Keratinocyte (primary cell): ENCODE results near the gene WNT16. TPM values are rescaled to one million over a fixed set of nuclear protein-coding genes. Genes with fewer than 3 reads are reported as not detected.
"Not testable (repeated sequence)": the region's sequence is repeated elsewhere in the genome, so short reads cannot be mapped to it uniquely, and the experiment has no call there.

ENCODE experiments used
- DNase-seq: peaks from one replicate; pipeline ENCODE4 v3.0.0-alpha.2; 2011; ENCODE audit warnings: low read depth, missing footprints, low spot score
- FAIRE-seq: peaks from 2 replicates; lab custom pipeline; 2011; peaks lifted over from hg19 to GRCh38; lab: Jason Lieb, UNC
- H2AFZ ChIP-seq: 2 replicates; pipeline ENCODE4 v1.6.0; 2012; ENCODE audit warnings: low read length, control low read depth, inconsistent platforms; ENCODE audit not compliant: control insufficient read depth
- H3K27ac ChIP-seq: 2 replicates; pipeline ENCODE4 v1.5.1; 2011; ENCODE audit warnings: low read length; ENCODE audit not compliant: control insufficient read depth, insufficient read depth
- H3K27me3 ChIP-seq: 3 replicates; pipeline ENCODE4 v1.6.0; 2011; ENCODE audit warnings: low read length; ENCODE audit not compliant: control insufficient read depth, insufficient read depth; ENCODE audit errors: extremely low read depth
- H3K36me3 ChIP-seq, 2 experiments: 2 replicates in 1 of 2; 3 replicates in 1 of 2; pipeline ENCODE4 v1.5.1; 2011; ENCODE audit warnings: low read length in 2 of 2, mild to moderate bottlenecking in 1 of 2; ENCODE audit not compliant: control insufficient read depth in 2 of 2, insufficient read depth in 2 of 2; ENCODE audit errors: extremely low read depth in 1 of 2
- H3K4me1 ChIP-seq: 3 replicates; pipeline ENCODE4 v1.5.1; 2011; ENCODE audit warnings: low read length; ENCODE audit not compliant: control insufficient read depth, insufficient read depth; ENCODE audit errors: extremely low read depth
- H3K4me2 ChIP-seq: 3 replicates; pipeline ENCODE4 v1.6.0; 2011; ENCODE audit warnings: low read depth, low read length; ENCODE audit not compliant: control insufficient read depth, insufficient read depth; ENCODE audit errors: extremely low read depth
- H3K4me3 ChIP-seq, 3 experiments: fragments of 200-600 bp in 1 of 3; sonication (generic) in 1 of 3; 2 replicates in 2 of 3; 3 replicates in 1 of 3; pipeline ENCODE4 v1.5.1; 2011 to 2016; ENCODE audit warnings: low read length in 3 of 3, mild to moderate bottlenecking in 3 of 3, control low read depth in 2 of 3, inconsistent platforms in 1 of 3, low read depth in 1 of 3, mixed read lengths in 1 of 3, mixed run types in 1 of 3, moderate library complexity in 1 of 3; ENCODE audit not compliant: control insufficient read depth in 2 of 3, insufficient read depth in 2 of 3; ENCODE audit errors: extremely low read depth in 1 of 3
- H3K79me2 ChIP-seq: 2 replicates; pipeline ENCODE4 v1.6.0; 2012; ENCODE audit warnings: low read length; ENCODE audit not compliant: control insufficient read depth, insufficient read depth
- H3K9ac ChIP-seq: 3 replicates; pipeline ENCODE4 v1.6.0; 2011; ENCODE audit warnings: low read length; ENCODE audit not compliant: control insufficient read depth, insufficient read depth; ENCODE audit errors: extremely low read depth
- H3K9me1 ChIP-seq: 3 replicates; pipeline ENCODE4 v1.6.0; 2011; ENCODE audit warnings: low read length; ENCODE audit not compliant: control insufficient read depth, insufficient read depth; ENCODE audit errors: extremely low read depth
- H3K9me3 ChIP-seq: 2 replicates; pipeline ENCODE4 v1.5.1; 2012; ENCODE audit warnings: low read depth, low read length; ENCODE audit not compliant: control insufficient read depth
- H4K20me1 ChIP-seq: 3 replicates; pipeline ENCODE4 v1.6.0; 2011; ENCODE audit warnings: low read length; ENCODE audit not compliant: control insufficient read depth, insufficient read depth; ENCODE audit errors: extremely low read depth
- EZH2 ChIP-seq: IDR thresholded peaks from one replicate; pipeline ENCODE4 v1.6.1; 2012; ENCODE audit warnings: inconsistent platforms, mild to moderate bottlenecking, low read length, moderate library complexity
- dilution Hi-C: fragments of 300-500 bp; cut with MboI; formaldehyde crosslinking; loops from one replicate; pipeline ENCODE4 v1.7.0; 2020; ENCODE audit warnings: low sequenced_read_pairs; ENCODE audit not compliant: extremely low pct_ligation_motif_present
- polyA plus RNA-seq, 5 experiments: library from polyadenylated mRNA; depleted of rRNA in 3 of 5; stranded (reverse) in 3 of 5; stranded (forward) in 1 of 5; unstranded in 1 of 5; fragments of >200 nt; gene quantifications; 1 replicate in 1 of 5; 2 replicates in 3 of 5; 3 replicates in 1 of 5; pipeline versions ENCODE4 v1.2.1 to v1.2.3, GENCODE V29; 2011 to 2012; ENCODE audit warnings: missing spikeins in 2 of 5, low read depth in 1 of 5, low replicate concordance in 1 of 5
- TF ChIP-seq, protein P1 (sequence below), 3 experiments: IDR thresholded peaks in 1 of 3; conservative IDR thresholded peaks in 1 of 3; optimal IDR thresholded peaks in 1 of 3; 2 replicates in 2 of 3; 3 replicates in 1 of 3; pipeline versions ENCODE3 to v1.5.1; 2011; ENCODE audit warnings: low read length in 3 of 3, mild to moderate bottlenecking in 3 of 3, moderate library complexity in 2 of 3, control low read depth in 1 of 3, inconsistent platforms in 1 of 3; ENCODE audit not compliant: insufficient read depth in 2 of 3; ENCODE audit errors: extremely low read depth in 1 of 3

The WNT16 gene
- polyA plus RNA-seq, 1 donor (not counting 4 experiments of a cell fraction or from before 2014, with no cell fraction given) = not detected

DNA sequence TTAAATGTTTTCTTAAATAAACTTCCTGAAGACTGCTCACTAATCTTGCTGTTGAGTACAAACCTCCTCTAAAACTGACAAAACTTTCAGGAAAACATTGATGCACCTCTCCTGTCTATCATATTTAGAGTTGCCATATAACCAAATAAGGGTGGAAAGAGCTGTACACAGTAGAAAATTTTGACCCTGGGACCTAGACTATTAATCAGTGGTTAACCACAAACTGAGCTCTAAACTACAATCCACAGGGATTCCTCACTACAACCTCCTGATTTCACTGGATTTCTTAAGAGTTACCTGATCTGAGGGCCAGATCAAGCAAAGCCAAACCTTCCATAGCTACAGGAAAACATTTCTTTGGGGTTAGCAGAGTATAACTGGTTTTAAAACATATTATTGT, 39.9 kb upstream of the WNT16 start:
- no peaks in the 10 kb centered on the region for H3K9me1 ChIP-seq
- H3K27ac ChIP-seq = no peak overlapping the region
- FAIRE-seq = no peak
- H3K4me1 ChIP-seq = peaks cover 2% of the 10 kb centered on the region
- H3K9ac ChIP-seq = no peak overlapping the region
- TF ChIP-seq, protein P1, sequence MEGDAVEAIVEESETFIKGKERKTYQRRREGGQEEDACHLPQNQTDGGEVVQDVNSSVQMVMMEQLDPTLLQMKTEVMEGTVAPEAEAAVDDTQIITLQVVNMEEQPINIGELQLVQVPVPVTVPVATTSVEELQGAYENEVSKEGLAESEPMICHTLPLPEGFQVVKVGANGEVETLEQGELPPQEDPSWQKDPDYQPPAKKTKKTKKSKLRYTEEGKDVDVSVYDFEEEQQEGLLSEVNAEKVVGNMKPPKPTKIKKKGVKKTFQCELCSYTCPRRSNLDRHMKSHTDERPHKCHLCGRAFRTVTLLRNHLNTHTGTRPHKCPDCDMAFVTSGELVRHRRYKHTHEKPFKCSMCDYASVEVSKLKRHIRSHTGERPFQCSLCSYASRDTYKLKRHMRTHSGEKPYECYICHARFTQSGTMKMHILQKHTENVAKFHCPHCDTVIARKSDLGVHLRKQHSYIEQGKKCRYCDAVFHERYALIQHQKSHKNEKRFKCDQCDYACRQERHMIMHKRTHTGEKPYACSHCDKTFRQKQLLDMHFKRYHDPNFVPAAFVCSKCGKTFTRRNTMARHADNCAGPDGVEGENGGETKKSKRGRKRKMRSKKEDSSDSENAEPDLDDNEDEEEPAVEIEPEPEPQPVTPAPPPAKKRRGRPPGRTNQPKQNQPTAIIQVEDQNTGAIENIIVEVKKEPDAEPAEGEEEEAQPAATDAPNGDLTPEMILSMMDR (optimal IDR thresholded peaks at IDR 0.05 in 1 of 3, IDR thresholded peaks at IDR 0.05 in 1 of 3, conservative IDR thresholded peaks at IDR 0.05 in 1 of 3; ENCODE audit: extremely low read depth in 1 of 3, insufficient read depth in 2 of 3, low read length in 3 of 3) = no peak
- no peak for TF ChIP-seq EZH2
- dilution Hi-C loops = no loop called here
- no peak overlapping the region for H3K4me3 ChIP-seq
- no peaks in the 10 kb centered on the region for H3K79me2 ChIP-seq
- no peaks in the 10 kb centered on the region for H3K9me3 ChIP-seq
- no peak overlapping the region for H2AFZ ChIP-seq
- no peak for DNase-seq
- no peaks in the 10 kb centered on the region for H4K20me1 ChIP-seq
- no peaks in the 10 kb centered on the region for H3K27me3 ChIP-seq
- no peak overlapping the region for H3K4me2 ChIP-seq
- no peaks in the 10 kb centered on the region for H3K36me3 ChIP-seq

DNA sequence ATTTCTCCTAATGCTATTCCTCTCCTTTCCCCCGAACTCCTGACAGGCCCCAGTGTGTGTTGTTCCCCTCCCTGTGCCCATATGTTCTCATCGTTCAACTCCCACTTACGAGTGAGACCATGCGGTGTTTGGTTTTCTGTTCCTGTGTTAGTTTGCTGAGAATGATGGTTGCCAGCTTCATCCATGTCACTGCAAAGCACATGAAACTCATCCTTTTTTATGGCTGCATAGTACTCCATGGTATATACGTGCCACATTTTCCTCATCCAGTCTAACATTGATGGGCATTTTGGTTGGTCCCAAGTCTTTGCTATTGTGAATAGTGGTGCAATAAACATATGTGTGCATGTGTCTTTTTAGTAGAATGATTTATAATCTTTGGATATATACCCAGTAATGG, 38.9 kb upstream of the WNT16 start:
- H3K9me1 ChIP-seq, H3K27me3 ChIP-seq, H3K9me3 ChIP-seq, H3K4me3 ChIP-seq, H3K4me2 ChIP-seq, H3K4me1 ChIP-seq, H3K27ac ChIP-seq, dilution Hi-C loops, H4K20me1 ChIP-seq, H3K36me3 ChIP-seq, FAIRE-seq, H2AFZ ChIP-seq, H3K9ac ChIP-seq, DNase-seq, H3K79me2 ChIP-seq: not testable (repeated sequence)

DNA sequence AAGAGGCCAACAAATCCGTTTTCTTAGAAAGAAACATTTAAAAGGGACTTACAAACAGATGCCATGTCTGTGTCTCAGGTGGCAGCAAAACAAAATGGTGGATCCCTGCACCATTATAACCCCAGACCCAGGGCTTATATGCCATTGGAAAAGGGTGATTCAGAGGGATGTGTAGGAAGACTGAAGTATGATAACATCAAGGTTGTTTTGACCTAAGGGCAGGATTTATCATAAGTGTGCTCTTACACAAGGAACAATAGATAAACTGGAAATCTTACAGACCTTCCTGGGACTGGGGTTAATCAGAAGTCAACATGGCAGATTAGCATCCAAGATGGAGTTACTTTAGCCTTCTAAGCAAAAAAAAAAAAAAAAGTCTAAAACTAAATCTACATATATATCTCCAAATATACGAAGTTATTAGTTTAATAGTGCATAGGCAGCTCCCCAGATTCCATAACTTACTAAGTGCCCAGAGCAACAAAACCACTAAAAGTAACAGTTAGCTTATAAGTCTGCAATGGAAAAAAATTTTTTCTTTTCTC, 34.3 kb upstream of the WNT16 start:
- Histone ChIP-seq H3K36me3 (no peaks in the 10 kb centered on the region), H3K4me1 (peaks cover 10% of the 10 kb centered on the region), H3K4me3 (no peak overlapping the region), H3K27me3 (no peaks in the 10 kb centered on the region), H3K9ac (no peak overlapping the region), H3K9me1 (no peaks in the 10 kb centered on the region), H3K9me3 (no peaks in the 10 kb centered on the region), H4K20me1 (no peaks in the 10 kb centered on the region), H3K27ac (no peak overlapping the region), H3K79me2 (no peaks in the 10 kb centered on the region), H2AFZ (no peak overlapping the region), H3K4me2 (no peak overlapping the region)
- dilution Hi-C loops = no loop called here
- no peak for TF ChIP-seq EZH2
- TF ChIP-seq, protein P1 (optimal IDR thresholded peaks at IDR 0.05 in 1 of 3, IDR thresholded peaks at IDR 0.05 in 1 of 3, conservative IDR thresholded peaks at IDR 0.05 in 1 of 3; ENCODE audit: extremely low read depth in 1 of 3, insufficient read depth in 2 of 3, low read length in 3 of 3) = no peak
- DNase-seq (no peak), FAIRE-seq (no peak)
